Adrenal gland (tissue), 12 donors: Measurements from ENCODE around the gene XYLT2. TPM values are rescaled to one million over a fixed set of nuclear protein-coding genes. Genes with fewer than 3 reads are reported as not detected.

Experiments
- DNase-seq, 7 donors: peaks; one replicate each; pipeline ENCODE4 v3.0.0-alpha.2; 2019 to 2020
- H3K27ac ChIP-seq, 5 donors: fragments of 200-600 bp; sonication (generic) in 4 of 5; 1 replicate in 3 of 5; 2 replicates in 2 of 5; pipeline versions ENCODE4 v1.5.1 to v1.8.0; 2016 to 2020; ENCODE audit warnings: mild to moderate bottlenecking in 1 of 5
- H3K27me3 ChIP-seq: fragments of 200-600 bp; 2 replicates; pipeline ENCODE4 v1.8.0; 2021
- H3K36me3 ChIP-seq, 2 donors: fragments of 200-600 bp; replicated peaks in 1 of 2; 1 replicate in 1 of 2; 2 replicates in 1 of 2; pipeline versions ENCODE4 v1.5.1 to v1.8.0; 2018 to 2022
- H3K4me1 ChIP-seq, 2 donors: fragments of 200-600 bp; replicated peaks in 1 of 2; 1 replicate in 1 of 2; 2 replicates in 1 of 2; pipeline versions ENCODE4 v1.5.1 to v1.8.0; 2018 to 2021
- H3K4me3 ChIP-seq, 4 donors: fragments of 200-600 bp; sonication (generic) in 3 of 4; one replicate each; pipeline ENCODE4 v1.5.1; 2016 to 2018
- H3K9me3 ChIP-seq, 3 donors: fragments of 200-600 bp; sonication (generic) in 1 of 3; replicated peaks in 1 of 3; 1 replicate in 2 of 3; 2 replicates in 1 of 3; pipeline versions ENCODE4 v1.5.1 to v1.8.0; 2016 to 2021
- POLR2A ChIP-seq, 2 donors: fragments of 450-650 bp; IDR thresholded peaks; one replicate each; pipeline ENCODE4 v1.6.1; 2017; ENCODE audit warnings: antibody characterized with exemption in 2 of 2, mild to moderate bottlenecking in 2 of 2, moderate library complexity in 1 of 2
- WGBS, 4 donors: extraction: QIAGEN DNeasy Blood & Tissue Kit in 2 of 4; methylation state at CpG; one replicate each; pipeline versions ENCODE4 v1.1.5 to v1.1.7; 2013 to 2017; 5-methylcytosine and 5-hydroxymethylcytosine counted together
- intact Hi-C, 2 donors: fragments of 100-400 bp; cut with DNase I; formaldehyde crosslinking; loops; one replicate each; pipeline versions ENCODE4 v1.14.1 to v1.15.0; 2022 to 2023
- polyA plus RNA-seq, 3 donors: library from polyadenylated mRNA; stranded (reverse); fragments of 200-250 nt in 2 of 3; fragments of 350-450 nt in 1 of 3; fragmentation: Illumina TruSeq in 1 of 3; extraction: RNeasy Lipid Tissue Mini Kit (QIAGEN cat#74804) in 1 of 3; gene quantifications; one replicate each; pipeline ENCODE4 v1.2.3, GENCODE V29; 2013 to 2014
- total RNA-seq, 9 donors: library from RNA; depleted of rRNA in 4 of 9; stranded (reverse); fragments of >200 nt in 4 of 9; fragments of 120-200 nt in 1 of 9; fragmentation: NEBNext Ultra II Directional in 1 of 9; extraction: Animal tissue kit (Norgen Biotek cat#: 25700) in 1 of 9; gene quantifications; one replicate each; pipeline versions ENCODE4 v1.1.0 to v1.2.4, GENCODE V29; 2013 to 2023
- TF ChIP-seq, protein P1 (sequence below), 6 experiments: fragments of 450-650 bp in 4 of 6; fragments of 200-600 bp in 2 of 6; sonication (generic) in 1 of 6; IDR thresholded peaks; 1 replicate in 5 of 6; 2 replicates in 1 of 6; pipeline versions ENCODE4 v1.5.1 to v1.8.0; 2016 to 2021; ENCODE audit warnings: antibody characterized with exemption in 6 of 6, mild to moderate bottlenecking in 2 of 6, moderate library complexity in 1 of 6
- donor health status: healthy with polysubstance abuse.
- donor health status: Bipolar disorder and iron deficiency.
- donor health status: DM: yes; HTN: yes; CAD: no.
- donor health status: DM: no; HTN: no; CAD: no.
- donor health status: DM: no; HTN: no; CAD: no.
- donor health status: DM: yes; HTN: yes; CAD: no.

The XYLT2 gene
- total and polyA plus RNA-seq, 12 donors: 4.6 to 40.3 (median 29.1) TPM

DNA sequence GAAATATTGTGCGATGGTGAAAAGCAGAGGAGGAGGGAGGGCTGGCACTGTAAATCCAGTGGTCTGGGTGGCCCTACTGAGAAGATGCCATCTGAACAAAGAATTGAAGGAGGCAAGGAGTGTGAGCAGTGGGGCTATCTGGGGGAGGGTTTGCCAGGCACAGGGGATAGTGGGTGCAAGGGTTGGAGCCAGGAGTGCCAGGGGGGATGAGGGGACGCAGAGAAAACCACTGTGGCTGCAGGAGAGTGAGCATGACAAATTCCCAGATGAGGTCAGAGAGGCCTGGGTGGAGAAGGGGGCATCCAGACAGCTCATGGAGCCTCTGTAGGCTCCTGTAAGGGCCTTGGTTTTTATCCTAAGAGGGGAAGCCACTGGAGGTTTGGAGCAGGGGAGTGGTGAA lies 4.8 kb downstream of the XYLT2 start:
- H3K36me3 ChIP-seq: peaks cover 0 to 20% of the 10 kb centered on the region in 2 donors
- 87 to 96% (median 90%) methylated on average over 2 of the region's 2 CpGs for WGBS, 4 donors
- peak in 4 of 7 donors; percentile 4 to 18 (median 8) for DNase-seq

DNA sequence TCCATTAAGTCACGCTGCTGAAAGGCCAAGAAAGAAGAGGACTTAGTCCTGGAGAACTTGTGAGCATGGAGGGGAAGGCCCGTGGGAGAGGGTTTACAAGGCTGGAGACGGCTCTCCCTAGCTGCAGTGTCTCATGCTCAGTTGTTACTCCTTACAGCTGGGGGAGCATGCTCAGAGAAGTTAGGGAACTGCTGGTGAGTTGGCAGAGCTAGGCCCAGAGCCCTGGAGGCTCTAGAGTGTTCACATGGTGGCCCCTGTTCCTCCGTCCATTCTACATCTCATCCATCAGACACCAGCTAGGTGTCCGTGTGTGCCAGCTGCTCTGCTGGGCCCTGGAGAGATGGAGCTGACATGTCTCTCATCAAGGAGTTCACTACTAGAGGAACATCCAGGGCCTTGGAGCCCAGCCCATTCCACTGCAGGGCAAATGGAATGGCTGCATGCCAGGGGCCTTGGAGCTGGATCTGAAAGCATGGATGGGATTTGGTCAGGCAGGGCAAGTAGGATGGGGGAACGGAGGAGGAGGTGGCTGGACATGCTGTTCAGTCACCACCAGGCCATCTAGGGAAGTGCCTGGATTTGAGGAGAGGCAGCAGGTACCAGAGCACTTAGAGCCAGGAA lies 6.3 kb downstream of the XYLT2 start:
- Histone ChIP-seq H3K4me1 (peaks cover 4 to 9% of the 10 kb centered on the region in 2 donors), H3K27ac (no peak overlapping the region), H3K27me3 (no peaks in the 10 kb centered on the region), H3K9me3 (no peaks in the 10 kb centered on the region), H3K36me3 (peaks cover 0 to 34% of the 10 kb centered on the region in 2 donors), H3K4me3 (no peak overlapping the region)
- TF ChIP-seq, protein P1, sequence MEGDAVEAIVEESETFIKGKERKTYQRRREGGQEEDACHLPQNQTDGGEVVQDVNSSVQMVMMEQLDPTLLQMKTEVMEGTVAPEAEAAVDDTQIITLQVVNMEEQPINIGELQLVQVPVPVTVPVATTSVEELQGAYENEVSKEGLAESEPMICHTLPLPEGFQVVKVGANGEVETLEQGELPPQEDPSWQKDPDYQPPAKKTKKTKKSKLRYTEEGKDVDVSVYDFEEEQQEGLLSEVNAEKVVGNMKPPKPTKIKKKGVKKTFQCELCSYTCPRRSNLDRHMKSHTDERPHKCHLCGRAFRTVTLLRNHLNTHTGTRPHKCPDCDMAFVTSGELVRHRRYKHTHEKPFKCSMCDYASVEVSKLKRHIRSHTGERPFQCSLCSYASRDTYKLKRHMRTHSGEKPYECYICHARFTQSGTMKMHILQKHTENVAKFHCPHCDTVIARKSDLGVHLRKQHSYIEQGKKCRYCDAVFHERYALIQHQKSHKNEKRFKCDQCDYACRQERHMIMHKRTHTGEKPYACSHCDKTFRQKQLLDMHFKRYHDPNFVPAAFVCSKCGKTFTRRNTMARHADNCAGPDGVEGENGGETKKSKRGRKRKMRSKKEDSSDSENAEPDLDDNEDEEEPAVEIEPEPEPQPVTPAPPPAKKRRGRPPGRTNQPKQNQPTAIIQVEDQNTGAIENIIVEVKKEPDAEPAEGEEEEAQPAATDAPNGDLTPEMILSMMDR (IDR thresholded peaks at IDR 0.05): no peak
- no peak for TF ChIP-seq POLR2A (IDR thresholded peaks at IDR 0.05)
- intact Hi-C loops: no loop called here
- 71 to 80% (median 74%) methylated on average over 4 to 6 of the region's 6 CpGs for WGBS, 4 donors
- peak; percentile 33 to 85 (median 73) for DNase-seq

More for the DNA sequence above, 4.8 kb downstream of the XYLT2 start:
- TF ChIP-seq, protein P1 (IDR thresholded peaks at IDR 0.05): no peak
- no peak for TF ChIP-seq POLR2A (IDR thresholded peaks at IDR 0.05)
- intact Hi-C loops: no loop called here
- no peaks in the 10 kb centered on the region for H3K27me3 ChIP-seq
- no peak overlapping the region for H3K27ac ChIP-seq
- H3K9me3 ChIP-seq: no peaks in the 10 kb centered on the region
- H3K4me3 ChIP-seq: no peak overlapping the region
- H3K4me1 ChIP-seq: peaks cover 10 to 15% of the 10 kb centered on the region in 2 donors

DNA sequence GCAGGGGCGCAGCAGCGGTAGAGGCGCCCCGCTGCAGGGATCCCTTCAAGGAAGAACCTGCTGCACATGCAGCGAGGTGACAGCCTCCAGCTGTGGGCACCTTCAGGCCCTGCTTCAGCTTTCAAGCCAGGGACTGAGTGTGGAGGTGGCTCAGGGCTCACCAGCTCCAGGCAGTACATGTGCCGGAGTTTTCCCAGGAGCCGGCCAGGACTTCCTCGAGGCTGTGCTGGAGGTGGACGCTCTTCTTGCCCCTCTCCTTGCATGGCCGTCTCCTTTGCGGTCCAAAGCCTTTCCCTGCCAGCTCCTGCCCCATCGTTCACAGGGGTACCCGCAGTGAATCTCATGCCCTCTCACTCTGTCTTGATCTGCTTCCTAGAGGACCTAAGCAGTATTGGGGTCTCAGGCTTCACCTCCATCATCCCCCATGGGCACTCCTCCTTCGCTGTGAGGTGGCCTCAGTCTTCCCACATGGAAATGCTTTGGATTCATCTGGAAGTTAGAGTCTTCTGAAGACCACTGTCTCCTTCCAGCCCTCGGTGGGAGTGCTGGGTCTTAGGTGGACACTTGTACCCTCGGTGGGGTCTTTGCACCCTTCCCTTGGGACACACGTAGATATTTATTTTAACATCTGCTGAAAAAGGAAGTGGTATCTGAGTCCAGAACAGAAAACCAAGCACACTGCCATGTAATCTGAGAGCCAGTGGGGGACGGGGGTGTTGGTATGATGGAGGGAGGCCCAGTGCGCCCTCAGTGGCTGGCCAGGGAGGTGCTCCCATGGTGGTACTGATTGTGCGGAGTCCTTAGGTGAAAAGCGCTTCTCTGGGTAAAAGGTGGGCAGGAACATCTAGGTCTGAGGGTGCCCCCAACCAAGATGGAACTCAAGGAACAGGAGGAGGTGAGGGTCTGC lies 7.0 kb downstream of the XYLT2 start:
- H3K4me1 ChIP-seq: peaks cover 0 to 3% of the 10 kb centered on the region in 2 donors
- no peak overlapping the region for H3K4me3 ChIP-seq
- H3K27me3 ChIP-seq: no peaks in the 10 kb centered on the region
- peak in 3 of 7 donors; percentile 3 to 42 (median 21) for DNase-seq
- intact Hi-C loops: no loop called here
- no peaks in the 10 kb centered on the region for H3K9me3 ChIP-seq
- H3K27ac ChIP-seq: no peak overlapping the region
- WGBS, 4 donors: 91 to 97% (median 94%) methylated on average over 17 to 21 of the region's 21 CpGs
- peaks cover 0 to 42% of the 10 kb centered on the region in 2 donors for H3K36me3 ChIP-seq
- TF ChIP-seq, protein P1 (IDR thresholded peaks at IDR 0.05): no peak
- TF ChIP-seq POLR2A (IDR thresholded peaks at IDR 0.05): no peak

DNA sequence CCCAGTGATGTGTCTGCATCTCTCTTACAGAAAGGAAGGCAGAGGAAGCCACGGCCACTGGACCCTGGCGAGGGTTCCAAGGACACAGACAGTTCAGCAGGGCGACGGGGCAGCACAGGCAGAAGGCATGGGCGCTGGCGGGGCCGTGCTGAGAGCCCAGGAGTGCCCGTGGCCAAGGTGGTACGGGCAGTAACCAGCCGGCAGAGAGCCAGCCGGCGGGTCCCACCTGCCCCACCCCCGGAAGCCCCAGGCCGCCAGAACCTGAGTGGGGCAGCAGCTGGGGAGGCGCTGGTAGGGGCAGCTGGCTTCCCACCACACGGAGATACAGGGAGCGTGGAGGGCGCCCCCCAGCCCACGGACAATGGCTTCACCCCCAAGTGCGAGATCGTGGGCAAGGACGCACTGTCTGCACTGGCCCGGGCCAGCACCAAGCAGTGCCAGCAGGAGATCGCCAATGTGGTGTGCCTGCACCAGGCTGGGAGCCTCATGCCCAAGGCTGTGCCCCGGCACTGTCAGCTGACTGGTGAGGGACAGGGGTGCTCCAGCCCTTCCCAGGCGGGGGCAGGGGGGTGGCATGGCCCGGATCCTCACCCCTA lies 7.8 kb downstream of the XYLT2 start:
- Histone ChIP-seq H3K27ac (no peak overlapping the region), H3K9me3 (no peaks in the 10 kb centered on the region), H3K36me3 (peaks cover 0 to 50% of the 10 kb centered on the region in 2 donors), H3K27me3 (no peaks in the 10 kb centered on the region), H3K4me3 (no peak overlapping the region), H3K4me1 (no peaks in the 10 kb centered on the region)
- 86 to 92% (median 89%) methylated on average over 14 to 27 of the region's 27 CpGs for WGBS, 4 donors
- TF ChIP-seq, protein P1 (IDR thresholded peaks at IDR 0.05): no peak
- intact Hi-C loops: no loop called here
- peak in 4 of 7 donors; percentile 11 to 48 (median 16) for DNase-seq
